HUES48 (cell line): ENCODE measurements around the gene SLC9B2.

Experiments used
- H3K27ac ChIP-seq: one replicate; pipeline ENCODE4 v1.7.0; 2013; ENCODE audit warnings: low read depth, low read length, inconsistent platforms
- H3K27me3 ChIP-seq: 2 replicates; pipeline ENCODE4 v1.6.1; 2013; ENCODE audit warnings: mild to moderate bottlenecking, low read length; ENCODE audit not compliant: control insufficient read depth, insufficient read depth
- H3K36me3 ChIP-seq: 2 replicates; pipeline ENCODE4 v1.6.1; 2013; ENCODE audit warnings: low read length; ENCODE audit not compliant: control insufficient read depth, insufficient read depth
- H3K4me1 ChIP-seq: 2 replicates; pipeline ENCODE4 v1.6.1; 2013; ENCODE audit warnings: mild to moderate bottlenecking, low read length; ENCODE audit not compliant: control insufficient read depth, insufficient read depth
- H3K4me3 ChIP-seq: 2 replicates; pipeline ENCODE4 v1.5.1; 2013; ENCODE audit warnings: mild to moderate bottlenecking, low read depth, low read length
- H3K9ac ChIP-seq: 2 replicates; pipeline ENCODE4 v1.6.1; 2013; ENCODE audit warnings: mild to moderate bottlenecking, low read depth, low read length, moderate library complexity
- H3K9me3 ChIP-seq: 2 replicates; pipeline ENCODE4 v1.6.1; 2013; ENCODE audit warnings: low read length; ENCODE audit not compliant: control insufficient read depth, insufficient read depth

SLC9B2 gene

DNA sequence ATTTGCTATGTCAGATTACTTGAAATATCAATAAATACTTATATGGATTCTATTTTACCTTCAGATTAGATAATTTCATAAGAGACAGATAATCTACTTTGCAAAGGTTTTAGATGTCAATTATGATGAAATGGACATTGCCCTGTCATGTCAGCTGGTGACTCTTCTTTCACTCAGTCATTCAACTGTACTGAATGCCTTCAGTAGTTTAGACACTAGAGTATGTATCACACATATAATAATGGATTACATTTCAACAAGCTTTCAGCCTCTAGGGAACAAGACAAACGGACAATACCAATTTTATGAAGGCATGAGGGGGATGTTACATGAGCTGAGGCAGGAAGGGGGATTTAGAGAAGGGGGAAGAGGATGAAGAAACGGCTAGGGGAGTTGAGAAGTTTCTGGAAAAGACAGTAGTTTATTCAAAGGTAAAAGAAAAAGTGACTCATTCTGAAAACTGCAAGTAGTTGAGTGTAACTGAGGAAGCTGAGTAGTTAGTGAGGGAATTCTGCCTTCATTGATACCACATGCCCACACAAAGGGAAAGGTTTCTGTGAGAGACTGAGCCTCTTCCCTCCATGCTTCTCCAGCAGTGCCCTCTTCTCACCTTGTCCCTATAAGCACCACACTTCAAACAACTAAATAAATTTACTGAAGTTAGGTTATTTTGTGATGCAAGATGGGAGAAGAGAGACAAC is 25.7 kb downstream of the SLC9B2 start:
- no peaks in the 10 kb centered on the region for H3K4me1 ChIP-seq
- no peak overlapping the region for H3K27ac ChIP-seq
- H3K27me3 ChIP-seq: no peaks in the 10 kb centered on the region
- H3K36me3 ChIP-seq: no peaks in the 10 kb centered on the region
- H3K9me3 ChIP-seq: no peaks in the 10 kb centered on the region
- no peak overlapping the region for H3K9ac ChIP-seq
- no peak overlapping the region for H3K4me3 ChIP-seq

DNA sequence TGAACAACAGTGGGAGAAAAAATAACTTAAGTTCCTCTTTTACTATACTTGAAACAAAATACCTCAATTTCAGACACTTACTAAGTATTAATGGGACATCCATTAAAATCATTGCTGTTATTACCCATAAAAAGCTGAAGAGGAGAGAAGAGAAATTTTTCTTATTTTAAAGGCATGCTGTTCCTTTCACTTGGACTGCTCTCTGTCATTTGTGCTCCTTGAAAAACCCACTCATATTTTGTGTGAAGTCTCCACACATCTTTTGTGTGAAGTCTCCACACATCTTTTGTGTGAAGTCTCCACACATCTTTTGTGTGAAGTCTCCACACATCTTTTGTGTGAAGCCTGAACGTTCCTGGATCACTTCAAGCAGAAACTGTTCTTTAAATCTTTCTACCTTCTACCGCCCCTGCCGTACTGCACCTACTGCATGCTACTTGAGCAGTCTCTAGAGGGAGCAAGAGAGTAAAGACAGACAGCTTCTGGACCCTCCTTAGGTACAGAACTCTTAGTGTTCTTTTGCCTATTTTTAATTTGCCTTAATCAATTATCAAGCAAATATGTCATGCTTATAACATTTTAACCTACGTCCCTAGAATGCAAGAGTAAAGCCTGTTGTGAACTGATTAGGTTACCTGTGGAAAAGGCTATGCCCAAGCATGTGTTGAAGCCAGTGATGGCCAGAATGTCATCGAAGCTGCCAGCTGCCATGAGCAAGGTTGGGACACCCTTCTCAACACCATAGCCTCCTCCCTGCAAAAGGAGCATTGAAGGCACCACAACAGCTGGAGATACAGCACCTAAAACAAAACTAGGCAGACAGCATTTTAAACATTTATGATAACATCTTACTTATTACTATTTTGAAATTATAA is 29.9 kb downstream of the SLC9B2 start:
- Histone ChIP-seq H3K9ac (no peak overlapping the region), H3K4me1 (no peaks in the 10 kb centered on the region), H3K36me3 (no peaks in the 10 kb centered on the region), H3K9me3 (no peaks in the 10 kb centered on the region), H3K4me3 (no peak overlapping the region), H3K27me3 (no peaks in the 10 kb centered on the region), H3K27ac (no peak overlapping the region)

GRCh38 chr4:103044183-103044582 is 32.4 kb downstream of the SLC9B2 start:
- Histone ChIP-seq H3K9me3 (no peaks in the 10 kb centered on the region), H3K4me1 (no peaks in the 10 kb centered on the region), H3K4me3 (no peak overlapping the region), H3K36me3 (no peaks in the 10 kb centered on the region), H3K27me3 (no peaks in the 10 kb centered on the region), H3K9ac (no peak overlapping the region), H3K27ac (no peak overlapping the region)

DNA sequence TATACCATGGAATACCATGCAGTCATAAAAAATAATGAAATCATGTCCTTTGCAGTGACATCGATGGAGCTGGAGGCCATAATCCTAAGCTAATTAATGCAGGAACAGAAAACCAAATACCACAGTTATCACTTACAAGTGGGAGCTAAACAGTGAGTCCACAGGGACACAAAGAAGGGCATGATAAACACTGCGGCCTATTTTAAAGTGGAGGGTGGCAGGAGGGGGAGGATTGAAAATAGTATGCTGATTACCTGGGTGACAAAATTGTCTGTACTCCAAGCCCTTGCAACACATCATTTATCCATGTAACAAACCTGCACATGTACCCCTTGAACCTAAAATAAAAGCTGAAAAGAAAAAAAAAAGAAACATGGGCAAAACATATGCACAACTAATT is 40.4 kb downstream of the SLC9B2 start:
- Histone ChIP-seq H3K4me1 (no peaks in the 10 kb centered on the region), H3K36me3 (no peaks in the 10 kb centered on the region), H3K4me3 (no peak overlapping the region), H3K9ac (no peak overlapping the region), H3K27ac (no peak overlapping the region), H3K27me3 (no peaks in the 10 kb centered on the region), H3K9me3 (no peaks in the 10 kb centered on the region)

DNA sequence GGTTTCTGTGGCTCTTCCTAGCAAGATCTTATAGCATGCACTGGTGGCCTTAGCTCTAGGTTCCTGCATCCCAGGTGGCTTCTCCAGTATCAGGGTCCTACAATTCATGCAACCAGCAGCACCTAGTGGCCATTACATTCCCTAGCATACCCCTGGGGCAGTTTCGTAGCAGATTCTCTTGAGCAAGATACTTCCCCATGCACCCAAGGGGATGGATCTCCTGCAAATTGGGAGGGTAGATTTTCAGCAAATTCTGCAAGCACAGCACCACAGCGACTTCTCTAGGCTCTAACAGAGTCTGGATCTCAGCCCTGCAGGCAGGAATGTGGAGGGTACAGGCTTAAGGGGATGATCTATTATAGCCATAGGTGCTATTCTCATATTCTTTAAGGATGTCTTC is 44.0 kb downstream of the SLC9B2 start:
- H3K27ac ChIP-seq: no peak overlapping the region
- H3K9me3 ChIP-seq: no peaks in the 10 kb centered on the region
- H3K4me3 ChIP-seq: no peak overlapping the region
- H3K36me3 ChIP-seq: no peaks in the 10 kb centered on the region
- H3K27me3 ChIP-seq: no peaks in the 10 kb centered on the region
- no peak overlapping the region for H3K9ac ChIP-seq
- no peaks in the 10 kb centered on the region for H3K4me1 ChIP-seq

- no peaks in the 10 kb centered on the region for H3K36me3 ChIP-seq
- no peaks in the 10 kb centered on the region for H3K4me1 ChIP-seq
- no peak overlapping the region for H3K9ac ChIP-seq
- H3K27ac ChIP-seq: no peak overlapping the region
- H3K27me3 ChIP-seq: no peaks in the 10 kb centered on the region
- H3K4me3 ChIP-seq: no peak overlapping the region
- no peaks in the 10 kb centered on the region for H3K9me3 ChIP-seq
These were observed 45.8 kb downstream of the SLC9B2 start for GRCh38 chr4:103030791-103031190.

- Histone ChIP-seq H3K27me3 (no peaks in the 10 kb centered on the region), H3K4me1 (no peaks in the 10 kb centered on the region), H3K36me3 (no peaks in the 10 kb centered on the region), H3K4me3 (no peak overlapping the region), H3K9ac (no peak overlapping the region), H3K27ac (no peak overlapping the region), H3K9me3 (no peaks in the 10 kb centered on the region)
These were observed 47.3 kb downstream of the SLC9B2 start for GRCh38 chr4:103029300-103029699.

- no peak overlapping the region for H3K9ac ChIP-seq
- no peak overlapping the region for H3K27ac ChIP-seq
- no peaks in the 10 kb centered on the region for H3K27me3 ChIP-seq
- no peaks in the 10 kb centered on the region for H3K36me3 ChIP-seq
- H3K4me1 ChIP-seq: no peaks in the 10 kb centered on the region
- H3K4me3 ChIP-seq: no peak overlapping the region
- no peaks in the 10 kb centered on the region for H3K9me3 ChIP-seq
These were observed 49.7 kb downstream of the SLC9B2 start for GRCh38 chr4:103026868-103027267.

DNA sequence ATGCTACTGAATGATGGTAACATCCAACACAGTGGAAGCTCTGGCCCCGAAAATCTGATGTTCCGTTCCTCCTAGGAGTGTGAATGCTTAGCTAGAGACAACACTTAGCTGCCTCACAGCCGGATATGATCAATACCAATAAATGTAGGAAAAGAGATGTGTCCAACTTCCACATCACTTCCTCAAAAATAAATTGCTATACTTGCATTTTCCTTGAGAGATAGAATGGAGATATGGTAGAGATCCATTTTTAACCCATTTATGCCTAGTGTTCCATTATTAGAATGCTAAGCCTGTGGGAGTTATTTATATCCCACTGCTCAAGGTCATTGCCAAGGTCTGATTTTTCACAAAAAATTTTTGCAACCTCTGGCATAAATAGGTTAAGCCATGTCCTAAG is 51.6 kb downstream of the SLC9B2 start:
- Histone ChIP-seq H3K27me3 (no peaks in the 10 kb centered on the region), H3K36me3 (no peaks in the 10 kb centered on the region), H3K9me3 (no peaks in the 10 kb centered on the region), H3K4me3 (no peak overlapping the region), H3K9ac (no peak overlapping the region), H3K4me1 (no peaks in the 10 kb centered on the region), H3K27ac (no peak overlapping the region)

DNA sequence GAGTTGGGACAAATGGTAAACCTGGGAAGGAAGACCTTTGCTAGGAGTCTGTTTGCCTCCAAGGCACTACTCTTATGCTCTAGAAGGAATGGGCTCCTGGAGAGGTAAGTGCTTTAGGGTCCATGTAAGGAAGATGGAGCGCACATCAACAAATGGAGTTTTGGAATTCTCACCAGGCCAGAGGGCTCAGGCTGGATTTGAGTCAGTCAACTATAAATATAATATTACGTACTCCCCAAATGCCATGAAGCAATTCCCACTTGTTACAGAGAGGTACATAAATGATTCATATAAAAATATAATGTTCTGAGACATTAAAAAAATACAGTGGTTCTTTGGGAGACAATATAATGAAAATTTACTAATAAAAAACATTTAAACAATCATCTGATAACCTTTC is 55.4 kb downstream of the SLC9B2 start:
- Histone ChIP-seq H3K9ac (no peak overlapping the region), H3K4me3 (no peak overlapping the region), H3K36me3 (no peaks in the 10 kb centered on the region), H3K4me1 (no peaks in the 10 kb centered on the region), H3K27me3 (no peaks in the 10 kb centered on the region), H3K27ac (no peak overlapping the region), H3K9me3 (0 out of 2 replicates have a peak, but pooled peaks cover 5% of the 10 kb centered on the region)
